ENCODE measurements around the gene AQP7. TPM values are rescaled to one million over a fixed set of nuclear protein-coding genes. Genes with fewer than 3 reads are reported as not detected.
"Not testable (repeated sequence)": the region's sequence is repeated elsewhere in the genome, so short reads cannot be mapped to it uniquely, and the experiment has no call there.

AQP7 gene
- total RNA-seq (2011; cell fraction: chromatin; rRNA removed; ENCODE audit: low replicate concordance): 0.70 and 1.6 TPM in 2 replicates
- 0.50 and 1.3 TPM in 2 replicates for total RNA-seq (2011; cell fraction: nucleolus; rRNA removed)
- total RNA-seq (2011; cell fraction: nucleoplasm; rRNA removed): 1.3 and 2.0 TPM in 2 replicates
- total RNA-seq (2014; rRNA removed): not detected in 2 replicates
- total RNA-seq (2014; rRNA removed; fragmentation: Illumina TruSeq; extraction: Trizol): 0.06 TPM in 1 of 2 replicates, not detected in the other
- not detected in 2 replicates for total RNA-seq (2015; rRNA removed; fragmentation: Illumina TruSeq; extraction: Trizol)
- 0.04 and 0.13 TPM in 2 replicates for total RNA-seq (2021)
- polyA plus RNA-seq (2011; rRNA removed): 0.50 and 0.53 TPM in 2 replicates
- 0.25 and 1.5 TPM in 2 replicates for polyA plus RNA-seq (2011; cell fraction: cytosol; rRNA removed)
- polyA plus RNA-seq (2011; cell fraction: nucleus; rRNA removed): 1.5 and 1.9 TPM in 2 replicates
- polyA plus RNA-seq (2012): 0.17 and 0.66 TPM in 2 replicates
- 0.07 and 0.15 TPM in 2 replicates for polyA plus RNA-seq (2014; fragmentation: Illumina TruSeq; extraction: Trizol)
- under 1 TPM in 1 of 2 experiments, not detected in 1; 0.11 TPM for polyA plus RNA-seq (2014; fragmentation: Nextera tagmentation; extraction: Ambion mirVana)
- polyA plus RNA-seq (2014; rRNA removed): 0.04 and 0.46 TPM in 2 replicates
- 0.18 and 0.81 TPM in 2 replicates for polyA minus RNA-seq (2011; rRNA and poly(A)+ RNA removed)
- not detected in 2 replicates for polyA minus RNA-seq (2011; cell fraction: cytosol; rRNA and poly(A)+ RNA removed)
- 0.22 TPM in 1 of 2 replicates, not detected in the other for polyA minus RNA-seq (2011; cell fraction: nucleus; rRNA and poly(A)+ RNA removed)
- Bru-seq, nascent RNA: percentile 18 among the genes with signal in this experiment
- percentile 5 among the genes with signal in this experiment for BruChase-seq, experiment 1, labeled RNA remaining after a 2-hour chase
- BruChase-seq, experiment 2, labeled RNA remaining after a 6-hour chase: percentile 14 among the genes with signal in this experiment
- long read RNA-seq, experiment 1: 0 reads
- long read RNA-seq, experiment 2: 0 reads
- long read RNA-seq, experiment 3: 0 reads

GRCh38 chr9:33402371-33402770 lies at the start of gene AQP7:
AQP7 (minus strand) TSS chr9:33402568; CDS start chr9:33401262, 1,306 bp downstream.
- intact Hi-C loops (cut with micrococcal nuclease) (loop anchor here (2.0 to 10.0 kb wide), 2 partner anchors 44 to 222 kb away; partner anchors contain the start of gene AQP3), in situ Hi-C loops (cut with MboI) (loop anchor here (10.0 kb wide), 1 partner anchor 62 kb away; no protein-coding TSS in a partner anchor)
- H3K9ac ChIP-seq (ENCODE audit: insufficient read depth in 1 of 2, low read depth in 2 of 2, low read length in 2 of 2): peak within 1 kb of the TSS in 1 of 2 experiments; percentile 43; a peak in 3 of 4 replicates
- H3K9me1 ChIP-seq (ENCODE audit: control insufficient read depth, insufficient read depth, low read length); H3K27ac ChIP-seq (ENCODE audit: extremely low read depth, low read depth, low read length); H3K4me3 ChIP-seq; FAIRE-seq; H3K36me3 ChIP-seq (ENCODE audit: control insufficient read depth, insufficient read depth, low read length); CTCF ChIA-PET (ENCODE audit: low intra/inter-chr PET ratio); BruUV-seq (replicated peaks); DNase-seq (ENCODE audit: extremely low read depth in 1 of 4, low spot score in 3 of 4); H3K4me2 ChIP-seq (ENCODE audit: insufficient read depth, low read length); H3K79me2 ChIP-seq (ENCODE audit: control insufficient read depth, insufficient read depth, low read length); ATAC-seq; H3K9me3 ChIP-seq (replicated peaks; ENCODE audit: control insufficient read depth, insufficient read depth, low read depth, low read length); H4K20me1 ChIP-seq (replicated peaks; ENCODE audit: control insufficient read depth, insufficient read depth, low read length); H3K27me3 ChIP-seq (ENCODE audit: control insufficient read depth in 2 of 2, insufficient read depth in 2 of 2, low read length in 2 of 2): not testable (repeated sequence)
- peak within 1 kb of the TSS; percentile 87 for H2AFZ ChIP-seq (ENCODE audit: low read depth, low read length)
- peaks cover 2 to 30% of the 10 kb centered on the region in 2 experiments; a peak in 2 of 5 replicates for H3K4me1 ChIP-seq (replicated peaks in 1 of 2; ENCODE audit: control insufficient read depth in 2 of 2, insufficient read depth in 2 of 2, low read length in 2 of 2)
- POLR2A ChIA-PET: interaction anchor here (0.6 kb wide), 1 partner anchor 345 kb away, joined by 3 read pairs; no protein-coding TSS in a partner anchor
- 84% methylated on average over 7 of the region's 10 CpGs for WGBS (ENCODE audit: insufficient coverage, low coverage, missing lambda C conversion rate)
